Measurements from ENCODE around the gene RBAK.

RBAK gene

GRCh38 chr7:5116359-5116758, 70.7 kb downstream of the RBAK start:
- no peak for TF ChIP-seq CTCF (IDR thresholded peaks at IDR 0.05; ENCODE audit: low read depth, low read length)
- DNase-seq (ENCODE audit: low read depth in 2 of 2): no peak
- H3K4me3 ChIP-seq (replicated peaks in 1 of 2; ENCODE audit: low read depth in 2 of 2, low read length in 2 of 2): no peak overlapping the region

GRCh38 chr7:5117095-5117970, 71.7 kb downstream of the RBAK start:
- no peak overlapping the region for H3K4me3 ChIP-seq (replicated peaks in 1 of 2; ENCODE audit: low read depth in 2 of 2, low read length in 2 of 2)
- no peak for DNase-seq (ENCODE audit: low read depth in 2 of 2)
- TF ChIP-seq CTCF (IDR thresholded peaks at IDR 0.05; ENCODE audit: low read depth, low read length): no peak

Measured in cardiac fibroblast (primary cell).